ENCODE results near the gene HAGH. TPM values are rescaled to one million over a fixed set of nuclear protein-coding genes. Genes with fewer than 3 reads are reported as not detected.

HAGH gene
- total and polyA plus RNA-seq, 4 donors, result 50.2 to 79.0 (median 55.6) TPM

DNA sequence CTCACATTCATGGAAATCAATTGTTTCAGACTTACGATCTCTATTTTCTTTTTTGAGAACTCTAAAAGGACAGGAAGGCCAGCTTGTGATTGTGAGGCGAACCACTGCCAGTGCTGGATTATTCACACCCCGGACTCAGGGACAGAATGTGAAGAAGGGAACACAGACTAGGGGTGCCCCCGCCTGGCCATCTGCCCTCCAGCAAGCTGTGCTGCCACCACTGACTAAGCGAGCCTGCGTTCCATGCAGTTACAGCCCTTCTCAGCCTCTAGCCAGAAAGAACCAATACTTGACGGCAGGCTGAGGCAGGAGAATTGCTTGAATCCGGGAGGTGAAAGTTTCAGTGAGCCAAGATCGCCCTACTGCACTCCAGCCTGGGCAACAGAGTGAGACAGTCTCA, 2.8 kb downstream of the HAGH start:
- no peak for DNase-seq
- no peaks in the 10 kb centered on the region for H3K9me3 ChIP-seq (ENCODE audit: control insufficient read depth, low read length)
- ATAC-seq (ENCODE audit: low FRiP score), result no peak
- whole genome bisulfite sequencing, 2 donors, result 64 to 67% methylated on average over 9 of the region's 9 CpGs
- H3K27me3 ChIP-seq (ENCODE audit: control insufficient read depth in 1 of 2, insufficient read depth in 2 of 2, low read length in 1 of 2), result no peaks in the 10 kb centered on the region
- no peaks in the 10 kb centered on the region for H3K4me1 ChIP-seq (ENCODE audit: control insufficient read depth in 1 of 2, insufficient read depth in 2 of 2, low read length in 2 of 2)
- no peaks in the 10 kb centered on the region for H3K36me3 ChIP-seq (ENCODE audit: control insufficient read depth in 1 of 2, insufficient read depth in 2 of 2, low read length in 1 of 2)
- intact Hi-C loops (cut with DNase I), result no loop called here
- H3K4me3 ChIP-seq (ENCODE audit: low read length in 2 of 2), result no peak overlapping the region
- H3K27ac ChIP-seq (ENCODE audit: low read depth in 1 of 2, low read length in 2 of 2), result no peak overlapping the region

GRCh38 chr16:1822801-1823200, 3.8 kb downstream of the HAGH start:
- H3K4me3 ChIP-seq (ENCODE audit: low read length in 2 of 2), result no peak overlapping the region
- DNase-seq, result peak in 1 of 2 donors; percentile 63
- H3K9me3 ChIP-seq (ENCODE audit: control insufficient read depth, low read length), result no peaks in the 10 kb centered on the region
- no peak for ATAC-seq (ENCODE audit: low FRiP score)
- intact Hi-C loops (cut with DNase I), result no loop called here
- H3K27ac ChIP-seq (ENCODE audit: low read depth in 1 of 2, low read length in 2 of 2), result no peak overlapping the region
- H3K27me3 ChIP-seq (ENCODE audit: control insufficient read depth in 1 of 2, insufficient read depth in 2 of 2, low read length in 1 of 2), result no peaks in the 10 kb centered on the region
- no peaks in the 10 kb centered on the region for H3K36me3 ChIP-seq (ENCODE audit: control insufficient read depth in 1 of 2, insufficient read depth in 2 of 2, low read length in 1 of 2)
- 89 to 94% methylated on average over 16 of the region's 16 CpGs for WGBS, 2 donors
- no peaks in the 10 kb centered on the region for H3K4me1 ChIP-seq (ENCODE audit: control insufficient read depth in 1 of 2, insufficient read depth in 2 of 2, low read length in 2 of 2)

- H3K4me1 ChIP-seq (ENCODE audit: control insufficient read depth in 1 of 2, insufficient read depth in 2 of 2, low read length in 2 of 2), result no peaks in the 10 kb centered on the region
- intact Hi-C loops (cut with DNase I), result no loop called here
- no peak overlapping the region for H3K27ac ChIP-seq (ENCODE audit: low read depth in 1 of 2, low read length in 2 of 2)
- ATAC-seq (ENCODE audit: low FRiP score) (no peak), DNase-seq (peak in 1 of 2 donors; percentile 46)
- WGBS, 2 donors, result 93 to 97% methylated on average over 24 of the region's 24 CpGs
- no peaks in the 10 kb centered on the region for H3K27me3 ChIP-seq (ENCODE audit: control insufficient read depth in 1 of 2, insufficient read depth in 2 of 2, low read length in 1 of 2)
- no peaks in the 10 kb centered on the region for H3K36me3 ChIP-seq (ENCODE audit: control insufficient read depth in 1 of 2, insufficient read depth in 2 of 2, low read length in 1 of 2)
- H3K9me3 ChIP-seq (ENCODE audit: control insufficient read depth, low read length), result no peaks in the 10 kb centered on the region
- no peak overlapping the region for H3K4me3 ChIP-seq (ENCODE audit: low read length in 2 of 2)
These were observed 4.6 kb downstream of the HAGH start for GRCh38 chr16:1821861-1822611.

DNA sequence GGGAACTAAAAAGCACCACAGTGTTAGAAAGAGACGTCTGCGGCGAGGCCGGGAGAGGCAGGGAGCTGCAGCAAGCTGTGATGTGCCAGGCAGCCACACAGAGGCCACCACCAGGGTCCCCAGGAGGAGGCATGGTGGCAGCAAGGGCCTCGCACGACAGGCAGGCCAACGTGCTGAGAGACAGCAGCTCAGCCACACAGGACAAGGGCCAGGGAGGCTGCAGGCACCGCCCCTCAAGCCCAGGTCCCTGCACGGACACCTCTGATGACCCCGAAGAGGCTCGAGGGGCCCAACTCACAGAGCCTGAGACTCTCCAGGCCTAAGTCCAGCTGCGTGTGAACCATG, 5.7 kb downstream of the HAGH start:
- Histone ChIP-seq H3K9me3 (ENCODE audit: control insufficient read depth, low read length) (no peaks in the 10 kb centered on the region), H3K4me3 (ENCODE audit: low read length in 2 of 2) (no peak overlapping the region), H3K36me3 (ENCODE audit: control insufficient read depth in 1 of 2, insufficient read depth in 2 of 2, low read length in 1 of 2) (peaks cover 0 to 6% of the 10 kb centered on the region in 2 donors), H3K4me1 (ENCODE audit: control insufficient read depth in 1 of 2, insufficient read depth in 2 of 2, low read length in 2 of 2) (no peaks in the 10 kb centered on the region), H3K27ac (ENCODE audit: low read depth in 1 of 2, low read length in 2 of 2) (no peak overlapping the region), H3K27me3 (ENCODE audit: control insufficient read depth in 1 of 2, insufficient read depth in 2 of 2, low read length in 1 of 2) (no peaks in the 10 kb centered on the region)
- intact Hi-C loops (cut with DNase I), result no loop called here
- 87 to 90% methylated on average over 12 of the region's 12 CpGs for WGBS, 2 donors
- no peak for ATAC-seq (ENCODE audit: low FRiP score)
- no peak for DNase-seq

DNA sequence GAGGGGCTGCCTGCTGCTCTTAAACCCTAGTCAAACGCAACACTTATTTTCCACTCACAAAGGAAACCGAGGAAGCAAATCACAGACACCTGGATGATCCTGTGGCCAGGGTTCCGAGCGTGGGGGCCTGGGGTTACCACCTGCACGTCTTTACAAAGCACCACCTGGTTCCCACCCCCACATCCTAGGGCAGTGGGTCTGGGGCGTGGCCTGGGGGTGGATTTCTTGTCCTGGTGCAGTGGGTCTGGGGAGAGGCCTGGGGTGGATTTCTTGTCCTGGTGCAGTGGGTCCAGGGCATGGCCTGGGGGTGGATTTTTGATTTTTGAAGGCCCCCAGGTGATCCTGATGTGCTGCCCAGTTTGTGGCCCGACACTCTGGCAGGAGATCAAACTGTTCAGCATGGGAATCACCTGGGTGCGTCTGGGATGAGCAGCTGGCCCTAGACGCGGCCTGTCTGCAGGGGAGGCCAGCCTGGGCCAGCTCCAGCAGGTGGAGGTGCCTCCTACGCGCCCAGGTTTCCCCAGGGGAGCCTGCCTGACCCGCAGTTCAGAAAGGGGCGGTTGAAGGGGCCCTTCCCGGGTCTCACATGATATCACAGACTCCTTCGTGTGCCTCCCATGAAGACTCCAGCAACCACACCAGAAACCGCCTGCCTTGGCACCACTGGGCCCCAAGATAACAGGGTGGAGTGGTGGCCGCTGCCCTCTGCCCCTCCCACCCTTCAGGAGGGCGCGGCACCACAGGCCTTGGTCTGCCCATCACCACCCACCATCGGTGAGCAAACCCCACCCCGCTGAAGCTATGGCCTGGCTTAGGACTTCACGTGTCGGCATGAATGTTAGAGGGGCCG, 6.3 kb downstream of the HAGH start:
- Histone ChIP-seq H3K4me1 (ENCODE audit: control insufficient read depth in 1 of 2, insufficient read depth in 2 of 2, low read length in 2 of 2) (no peaks in the 10 kb centered on the region), H3K4me3 (ENCODE audit: low read length in 2 of 2) (no peak overlapping the region), H3K27ac (ENCODE audit: low read depth in 1 of 2, low read length in 2 of 2) (no peak overlapping the region), H3K36me3 (ENCODE audit: control insufficient read depth in 1 of 2, insufficient read depth in 2 of 2, low read length in 1 of 2) (peaks cover 0 to 6% of the 10 kb centered on the region in 2 donors), H3K27me3 (ENCODE audit: control insufficient read depth in 1 of 2, insufficient read depth in 2 of 2, low read length in 1 of 2) (no peaks in the 10 kb centered on the region), H3K9me3 (ENCODE audit: control insufficient read depth, low read length) (no peaks in the 10 kb centered on the region)
- 90 to 91% methylated on average over 24 to 25 of the region's 25 CpGs for WGBS, 2 donors
- ATAC-seq (ENCODE audit: low FRiP score) (no peak), DNase-seq (no peak)
- intact Hi-C loops (cut with DNase I), result no loop called here

- WGBS, 2 donors, result 91% methylated on average over 15 of the region's 15 CpGs
- ATAC-seq (ENCODE audit: low FRiP score) (no peak), DNase-seq (no peak)
- intact Hi-C loops (cut with DNase I), result no loop called here
- no peaks in the 10 kb centered on the region for H3K9me3 ChIP-seq (ENCODE audit: control insufficient read depth, low read length)
- no peaks in the 10 kb centered on the region for H3K27me3 ChIP-seq (ENCODE audit: control insufficient read depth in 1 of 2, insufficient read depth in 2 of 2, low read length in 1 of 2)
- H3K4me3 ChIP-seq (ENCODE audit: low read length in 2 of 2), result no peak overlapping the region
- no peaks in the 10 kb centered on the region for H3K4me1 ChIP-seq (ENCODE audit: control insufficient read depth in 1 of 2, insufficient read depth in 2 of 2, low read length in 2 of 2)
- no peak overlapping the region for H3K27ac ChIP-seq (ENCODE audit: low read depth in 1 of 2, low read length in 2 of 2)
- H3K36me3 ChIP-seq (ENCODE audit: control insufficient read depth in 1 of 2, insufficient read depth in 2 of 2, low read length in 1 of 2), result peaks cover 0 to 6% of the 10 kb centered on the region in 2 donors
These were observed 7.0 kb downstream of the HAGH start for GRCh38 chr16:1819611-1820010.

DNA sequence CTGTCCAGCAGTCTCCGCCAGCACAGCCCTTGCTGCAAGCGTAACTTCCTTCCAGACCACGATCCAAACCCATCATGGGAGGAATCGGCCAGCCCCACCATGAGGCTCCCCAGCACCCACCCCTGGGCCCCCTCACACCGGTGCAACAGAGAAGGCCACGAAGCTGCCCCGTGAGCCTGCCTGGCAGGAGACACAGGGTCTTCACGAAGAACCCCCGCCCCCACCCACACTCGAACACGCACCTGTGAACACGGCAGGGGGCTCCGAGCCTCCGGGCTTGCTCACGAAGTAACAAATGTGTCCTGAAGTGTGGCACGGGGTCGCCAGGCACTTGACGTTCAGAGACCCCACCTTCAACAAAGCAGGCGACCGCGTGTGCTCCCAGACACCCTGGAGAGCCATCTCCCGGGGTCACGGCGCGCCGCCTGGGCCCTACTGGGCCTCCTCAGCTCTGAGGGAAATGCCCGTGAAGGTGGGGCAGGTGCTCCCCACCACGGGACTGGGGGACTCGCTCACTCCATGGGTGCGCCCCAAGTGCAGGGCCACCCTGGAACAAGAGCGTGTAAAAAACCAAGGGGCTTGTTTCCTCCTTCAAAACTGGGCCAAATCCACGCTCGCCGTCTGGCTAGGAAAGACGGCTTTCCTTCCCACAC, 7.6 kb downstream of the HAGH start:
- H3K27me3 ChIP-seq (ENCODE audit: control insufficient read depth in 1 of 2, insufficient read depth in 2 of 2, low read length in 1 of 2), result no peaks in the 10 kb centered on the region
- H3K9me3 ChIP-seq (ENCODE audit: control insufficient read depth, low read length), result no peaks in the 10 kb centered on the region
- intact Hi-C loops (cut with DNase I), result no loop called here
- peaks cover 0 to 6% of the 10 kb centered on the region in 2 donors for H3K36me3 ChIP-seq (ENCODE audit: control insufficient read depth in 1 of 2, insufficient read depth in 2 of 2, low read length in 1 of 2)
- ATAC-seq (ENCODE audit: low FRiP score) (no peak), DNase-seq (no peak)
- no peaks in the 10 kb centered on the region for H3K4me1 ChIP-seq (ENCODE audit: control insufficient read depth in 1 of 2, insufficient read depth in 2 of 2, low read length in 2 of 2)
- H3K27ac ChIP-seq (ENCODE audit: low read depth in 1 of 2, low read length in 2 of 2), result no peak overlapping the region
- 93% methylated on average over 35 of the region's 35 CpGs for WGBS, 2 donors
- H3K4me3 ChIP-seq (ENCODE audit: low read length in 2 of 2), result no peak overlapping the region

DNA sequence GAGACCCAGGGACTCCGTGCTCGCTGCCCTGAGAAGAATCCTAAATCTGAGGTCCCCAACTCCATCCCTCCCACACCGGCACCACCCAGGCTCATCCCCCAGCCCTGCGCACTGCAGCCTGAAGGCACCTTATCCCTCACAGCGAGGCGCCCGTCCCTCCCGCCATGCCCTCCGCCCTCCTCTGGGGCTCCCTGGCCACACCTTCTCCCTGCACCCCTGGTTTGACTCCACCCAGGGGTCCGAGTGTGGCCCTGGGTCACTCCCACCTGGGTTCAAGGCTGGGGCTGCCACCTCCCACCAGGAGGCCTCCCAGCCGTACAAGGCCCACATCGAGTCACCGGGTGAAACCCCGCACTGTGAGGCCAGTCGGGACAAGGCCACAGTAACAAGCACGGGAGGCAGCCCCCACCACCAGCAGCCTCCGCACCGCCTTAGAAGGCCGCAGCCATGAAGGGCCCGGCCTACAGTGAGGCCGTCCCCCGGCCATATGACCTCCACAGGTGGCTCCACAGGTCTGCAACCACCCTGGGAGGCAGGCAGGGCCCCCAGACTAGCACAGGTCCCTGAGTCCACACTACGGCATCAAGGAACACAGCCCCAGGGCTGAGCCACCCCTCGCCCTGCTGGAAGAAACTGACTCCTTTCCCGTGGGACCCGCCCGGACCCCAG, 8.3 kb downstream of the HAGH start:
- Histone ChIP-seq H3K27ac (ENCODE audit: low read depth in 1 of 2, low read length in 2 of 2) (no peak overlapping the region), H3K9me3 (ENCODE audit: control insufficient read depth, low read length) (no peaks in the 10 kb centered on the region), H3K4me1 (ENCODE audit: control insufficient read depth in 1 of 2, insufficient read depth in 2 of 2, low read length in 2 of 2) (no peaks in the 10 kb centered on the region), H3K27me3 (ENCODE audit: control insufficient read depth in 1 of 2, insufficient read depth in 2 of 2, low read length in 1 of 2) (no peaks in the 10 kb centered on the region), H3K4me3 (ENCODE audit: low read length in 2 of 2) (no peak overlapping the region), H3K36me3 (ENCODE audit: control insufficient read depth in 1 of 2, insufficient read depth in 2 of 2, low read length in 1 of 2) (peaks cover 0 to 6% of the 10 kb centered on the region in 2 donors)
- intact Hi-C loops (cut with DNase I), result no loop called here
- WGBS, 2 donors, result 94 to 95% methylated on average over 23 to 27 of the region's 27 CpGs
- no peak for ATAC-seq (ENCODE audit: low FRiP score)
- no peak for DNase-seq

All from aorta (tissue), 5 donors.